Measurements from ENCODE around the gene NOS1.

Gene NOS1

DNA sequence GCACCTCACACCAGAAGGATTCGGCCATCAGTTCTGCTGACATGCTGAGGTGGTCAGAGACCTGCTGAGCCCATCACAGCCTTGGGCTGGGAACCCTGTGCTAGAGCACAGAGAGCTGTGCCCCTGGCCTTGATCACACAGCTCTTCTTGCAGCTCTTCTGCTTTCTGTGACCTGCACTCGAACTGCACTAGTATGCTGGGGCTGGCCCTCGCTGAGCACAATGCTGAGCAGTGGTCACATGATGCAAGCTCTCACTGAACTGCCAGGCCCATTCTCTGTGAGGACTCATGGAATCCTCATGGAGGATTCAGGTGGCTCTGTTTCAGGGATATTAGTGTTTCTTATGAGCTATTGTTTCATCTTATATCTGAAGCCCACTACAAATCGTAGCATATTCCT lies 193.7 kb downstream of the NOS1 start:
- no peak for DNase-seq

DNA sequence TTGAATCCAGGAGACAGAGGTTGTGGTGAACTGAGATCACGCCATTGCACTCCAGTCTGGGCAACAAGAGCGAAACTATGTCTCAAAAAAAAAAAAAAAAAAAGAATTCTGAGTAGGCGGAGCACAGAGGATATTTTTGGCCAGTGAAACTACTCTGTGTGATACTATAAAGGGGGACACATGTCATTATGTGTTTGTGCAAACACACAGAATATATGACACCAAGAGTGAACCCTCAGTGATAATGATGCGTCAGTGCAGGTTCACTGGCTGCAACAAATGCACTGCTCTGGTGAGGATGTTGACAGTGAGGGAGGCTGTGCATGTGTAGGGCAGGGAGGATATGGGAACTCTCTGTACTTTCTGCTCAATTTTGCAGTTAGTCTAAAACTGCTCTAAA lies 195.3 kb downstream of the NOS1 start:
- DNase-seq, result no peak

DNA sequence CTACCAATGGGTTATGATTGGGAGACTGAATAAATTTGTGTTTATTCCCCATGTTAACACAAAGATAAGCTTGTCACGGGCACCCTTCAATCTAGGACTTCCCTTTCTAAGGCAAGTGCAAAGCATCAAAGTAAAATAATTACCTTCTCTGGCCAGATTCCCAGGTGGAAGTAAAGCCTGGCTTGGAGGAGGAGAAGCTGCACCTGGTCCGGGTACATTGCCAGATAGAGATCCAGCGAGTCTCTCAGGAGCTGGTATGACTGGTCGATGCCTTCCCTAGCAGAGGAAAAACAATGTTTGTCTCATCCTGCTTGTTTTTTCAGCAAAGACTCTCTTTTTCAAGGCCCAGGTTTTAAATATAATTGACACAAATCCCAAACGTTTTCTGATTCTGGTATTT lies 196.1 kb downstream of the NOS1 start:
- DNase-seq, result no peak

DNA sequence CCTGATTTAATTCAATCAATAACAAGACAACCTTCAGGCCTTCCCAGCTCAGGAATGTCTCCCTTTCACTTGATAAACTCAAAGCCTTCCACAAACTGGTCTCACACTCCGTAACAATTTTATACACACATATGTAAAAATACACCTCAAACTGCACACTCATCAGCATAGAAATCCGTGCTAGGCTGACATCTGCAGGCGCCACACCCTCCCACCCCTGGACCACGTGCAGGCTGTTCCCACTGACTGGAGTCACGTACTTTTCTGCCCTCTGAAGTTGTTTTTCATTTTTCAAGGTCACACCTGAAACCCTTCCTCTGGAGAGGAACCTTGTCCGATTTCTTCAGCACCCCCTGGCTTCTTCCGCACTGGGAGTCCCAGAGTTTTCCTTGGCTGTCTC lies 198.8 kb downstream of the NOS1 start:
- DNase-seq, result no peak

DNA sequence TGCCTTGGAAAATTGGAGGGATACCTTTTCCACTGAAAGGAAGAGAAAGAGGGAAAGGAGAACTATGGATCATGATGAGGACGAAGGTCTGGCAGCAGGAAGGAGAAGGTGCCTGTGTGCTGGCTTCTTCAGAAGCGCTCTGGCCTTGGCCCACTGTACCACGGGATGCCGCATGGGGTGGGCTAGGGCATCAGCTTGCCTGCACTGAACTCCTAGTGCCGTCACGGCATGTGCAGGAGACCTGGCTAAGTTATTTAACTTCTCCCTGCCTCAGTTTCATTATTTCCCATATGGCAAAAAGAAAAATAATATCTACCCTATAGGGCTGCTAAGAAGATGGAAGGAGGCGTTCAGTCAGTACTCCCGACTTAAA lies 199.3 kb downstream of the NOS1 start:
- DNase-seq, result no peak

DNA sequence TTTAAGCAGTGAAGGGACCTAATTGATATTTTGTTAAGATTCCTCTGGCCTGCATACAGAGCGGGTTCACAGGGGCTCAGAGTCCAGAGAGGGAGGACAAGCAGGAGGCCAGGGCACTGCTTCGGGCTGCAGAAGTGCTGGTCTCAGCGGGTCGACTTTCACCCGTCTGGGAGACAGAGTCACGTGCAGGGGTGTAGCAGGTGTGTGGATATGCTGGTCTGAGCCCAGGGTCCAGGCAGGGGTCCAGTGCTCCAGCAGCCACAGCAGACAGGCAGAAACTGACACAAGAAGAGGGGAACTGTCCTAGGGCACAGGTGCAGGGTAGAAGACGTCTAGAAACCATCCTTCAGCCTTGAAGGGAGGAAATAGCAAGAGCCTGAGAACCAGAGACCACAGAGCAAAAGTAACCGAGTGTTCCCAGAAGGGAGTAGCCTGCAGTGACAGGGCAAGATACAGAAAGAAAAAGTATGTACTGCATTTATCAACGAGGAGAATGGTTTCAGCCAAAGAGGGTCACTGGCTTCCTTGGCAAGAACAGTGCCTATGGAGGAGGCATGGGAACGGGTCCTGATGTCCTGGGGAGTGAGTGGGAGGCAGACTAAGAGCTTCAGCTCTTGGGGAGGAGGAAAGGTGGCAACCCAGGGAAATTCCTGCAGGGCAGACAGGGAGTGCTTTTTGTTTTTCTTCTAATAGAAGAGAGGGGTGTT lies 199.8 kb downstream of the NOS1 start:
- no peak for DNase-seq

DNA sequence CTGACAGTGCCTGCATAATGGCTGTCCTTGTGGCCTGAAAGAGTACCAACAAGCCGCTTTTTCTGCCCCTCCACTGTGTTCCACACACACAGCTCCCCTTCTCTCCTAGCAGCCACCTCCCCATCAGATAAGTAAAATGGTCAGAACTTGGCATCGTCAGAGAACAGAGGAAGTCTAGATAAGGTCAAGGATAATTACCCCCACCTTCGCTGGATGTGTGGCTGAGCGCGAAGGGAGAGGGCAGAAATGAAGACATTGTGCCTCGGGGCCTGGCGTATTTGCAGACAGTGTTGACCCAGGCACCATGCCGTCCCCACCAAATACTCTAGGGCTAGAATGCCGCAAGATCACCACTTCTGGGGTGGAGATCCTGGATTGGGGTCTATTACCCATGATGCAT lies 201.8 kb downstream of the NOS1 start:
- DNase-seq, result no peak

DNA sequence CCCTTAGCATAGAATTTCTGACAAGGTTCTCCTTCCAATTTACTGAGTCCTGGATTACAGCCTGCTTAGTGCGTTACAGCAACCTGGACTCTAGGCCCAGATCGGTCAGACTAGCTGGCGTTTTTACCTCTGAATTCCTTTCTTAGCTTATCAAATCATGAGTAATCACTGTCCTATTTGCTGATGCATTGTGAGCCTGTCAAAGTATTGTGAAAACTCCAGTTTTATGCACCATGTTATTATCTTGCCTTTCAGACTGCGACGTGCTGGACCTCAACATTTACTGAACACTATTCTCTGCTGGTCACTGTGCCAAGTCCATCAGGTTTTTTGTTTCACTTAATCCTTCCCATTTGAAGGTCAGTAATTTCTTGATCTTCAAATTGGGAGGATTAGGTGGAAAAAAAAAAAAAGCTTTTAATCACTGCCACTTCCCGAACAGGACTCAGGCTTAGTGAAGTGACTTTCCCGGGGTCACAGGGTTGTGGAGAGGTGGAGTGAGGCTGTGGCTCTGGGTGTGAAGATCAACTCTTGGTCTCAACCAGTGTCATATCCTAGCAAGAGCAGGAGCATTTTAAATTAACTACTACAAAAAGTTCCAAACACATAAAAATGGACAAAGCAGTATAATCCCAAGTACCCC lies 202.4 kb downstream of the NOS1 start:
- DNase-seq, result no peak
